GM18517 (cell line): ENCODE data around the gene TM4SF18.
"Not testable (repeated sequence)": the region's sequence is repeated elsewhere in the genome, so short reads cannot be mapped to it uniquely, and the experiment has no call there.

ENCODE experiments used
- ATAC-seq: cut with Tn5 transposase; IDR thresholded peaks from one replicate; pipeline ENCODE4 v1.9.1; 2021; ENCODE audit warnings: mild to moderate bottlenecking, moderate library complexity; ENCODE audit not compliant: unreplicated experiment

Gene TM4SF18

GRCh38 chr3:149333176-149333859 is at the start of gene TM4SF18:
TM4SF18 (minus strand) TSS chr3:149333636; CDS start chr3:149333382, 254 bp downstream.
- ATAC-seq: no peak

- ATAC-seq: no peak
Observed at GRCh38 chr3:149382518-149382917, 49.1 kb upstream of the TM4SF18 start.

DNA sequence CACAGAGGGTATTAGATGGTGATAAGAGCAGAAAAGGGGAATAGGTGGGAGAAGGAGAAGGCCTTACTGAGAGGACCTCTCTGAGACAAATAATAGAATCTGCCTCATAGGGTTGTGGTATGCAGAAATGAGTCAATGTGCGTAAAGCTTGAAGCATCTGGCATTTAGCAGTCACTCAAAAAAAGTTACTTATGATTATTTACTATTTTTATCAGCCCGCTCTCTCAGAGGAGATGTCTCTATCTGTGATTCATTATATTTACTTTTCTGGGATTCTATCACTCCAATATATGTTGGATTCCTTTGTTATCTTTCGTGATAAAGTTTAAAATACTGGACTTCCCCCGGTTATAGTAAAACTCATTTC is 48.6 kb upstream of the TM4SF18 start:
- ATAC-seq: no peak

- ATAC-seq: no peak
Observed at GRCh38 chr3:149381173-149382100, 48.0 kb upstream of the TM4SF18 start.

DNA sequence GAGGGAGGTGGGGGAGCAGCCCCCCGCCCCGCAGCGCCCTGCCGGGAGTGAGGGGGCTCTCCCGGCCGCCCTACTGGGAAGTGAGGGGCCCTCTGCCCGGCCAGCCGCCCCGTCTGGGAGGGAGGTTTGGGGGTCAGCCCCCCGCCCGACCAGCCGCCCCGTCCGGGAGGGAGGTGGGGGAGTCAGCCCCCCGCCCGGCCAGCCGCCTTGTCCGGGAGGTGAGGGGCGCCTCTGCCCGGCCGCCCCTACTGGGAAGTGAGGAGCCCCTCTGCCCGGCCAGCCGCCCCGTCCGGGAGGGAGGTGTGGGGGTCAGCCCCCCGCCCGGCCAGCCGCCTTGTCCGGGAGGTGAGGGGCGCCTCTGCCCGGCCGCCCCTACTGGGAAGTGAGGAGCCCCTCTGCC is 46.8 kb upstream of the TM4SF18 start:
- ATAC-seq: not testable (repeated sequence)

GRCh38 chr3:149378478-149379309 is 45.3 kb upstream of the TM4SF18 start:
- no peak for ATAC-seq

DNA sequence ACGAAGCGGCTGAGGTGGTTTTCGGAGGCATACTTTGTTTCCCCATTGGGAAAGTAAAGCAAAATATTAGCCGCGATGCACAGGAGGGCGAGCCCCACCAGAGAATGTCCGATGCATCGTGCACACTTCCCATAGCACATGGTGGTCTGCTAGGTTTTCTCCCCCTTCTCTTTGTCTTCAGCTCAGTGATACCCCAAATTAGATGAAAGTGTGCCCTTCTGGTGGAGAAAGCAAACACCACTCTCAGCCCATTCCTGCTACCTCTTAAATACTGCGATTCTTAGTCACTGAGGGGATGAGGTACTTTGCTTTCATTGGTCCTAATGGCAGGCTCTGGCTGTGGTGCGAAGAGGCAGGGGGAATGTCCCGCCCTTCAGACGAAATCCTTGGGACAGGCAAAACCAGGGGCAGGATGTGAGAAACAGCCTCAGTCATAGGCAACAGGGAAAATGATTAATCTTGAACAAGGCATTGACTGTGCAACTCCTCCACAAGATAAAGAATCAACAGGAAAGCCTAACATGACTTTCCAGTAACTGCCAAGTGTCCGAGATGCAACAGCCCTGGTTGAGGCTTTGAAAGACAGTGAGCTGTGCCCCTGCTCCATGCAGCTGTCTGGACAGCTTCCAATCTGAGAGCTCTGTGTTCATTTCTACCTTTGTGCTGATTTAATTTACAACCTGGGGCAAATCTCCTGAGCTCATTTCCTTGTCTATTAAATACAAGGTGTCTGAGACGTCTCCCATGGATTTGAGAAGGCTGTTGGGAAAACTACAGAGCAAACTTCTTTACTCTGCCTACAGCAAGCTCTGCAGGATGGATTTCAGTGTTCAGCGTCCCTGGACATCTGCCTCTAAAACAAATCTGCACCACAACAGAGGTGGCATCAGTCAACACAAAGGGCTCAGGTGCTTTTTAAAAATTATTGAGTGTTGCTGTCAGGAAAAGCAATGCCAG is 44.2 kb upstream of the TM4SF18 start, which contains the start of gene TM4SF1:
TSS of gene TM4SF1 (minus strand) at position 242 of the 957 bp plus-strand sequence. CDS start at position 140, 102 bp downstream.
- ATAC-seq: no peak

GRCh38 chr3:149376718-149377407 is 43.4 kb upstream of the TM4SF18 start:
- no peak for ATAC-seq

GRCh38 chr3:149375501-149376196 is 42.2 kb upstream of the TM4SF18 start:
- no peak for ATAC-seq

DNA sequence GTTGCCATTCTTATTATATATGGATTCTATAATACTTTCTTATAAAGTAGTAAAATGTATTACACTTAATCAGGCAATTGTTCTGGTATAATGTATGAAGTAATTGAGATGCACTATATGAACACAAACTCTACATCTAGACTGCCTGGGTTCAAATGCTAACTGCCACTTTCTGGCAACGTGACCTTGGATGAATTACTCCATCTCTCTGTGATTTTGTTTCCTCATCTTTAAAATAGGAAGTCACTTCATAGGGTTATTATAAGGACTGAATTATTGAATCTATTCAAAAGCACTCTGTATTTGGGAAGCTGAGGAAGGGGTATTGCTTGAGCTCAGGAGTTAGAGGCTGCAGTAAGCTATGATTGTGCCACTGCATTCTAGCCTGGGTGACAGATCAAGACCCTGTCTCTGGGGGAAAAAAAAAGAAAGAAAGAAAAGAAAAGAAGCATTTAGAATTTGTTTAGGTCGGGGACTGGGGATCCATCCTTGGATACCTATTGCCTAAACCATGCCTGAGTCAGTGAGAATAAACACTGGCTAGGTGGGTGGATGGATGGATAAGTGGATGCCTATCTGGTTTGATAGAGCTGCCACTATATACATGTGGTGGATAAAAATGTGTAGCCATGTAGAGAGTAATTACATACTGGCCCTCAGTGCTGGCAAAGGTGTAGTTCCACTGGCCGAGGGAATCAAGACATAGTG is 41.5 kb upstream of the TM4SF18 start:
- ATAC-seq: no peak

DNA sequence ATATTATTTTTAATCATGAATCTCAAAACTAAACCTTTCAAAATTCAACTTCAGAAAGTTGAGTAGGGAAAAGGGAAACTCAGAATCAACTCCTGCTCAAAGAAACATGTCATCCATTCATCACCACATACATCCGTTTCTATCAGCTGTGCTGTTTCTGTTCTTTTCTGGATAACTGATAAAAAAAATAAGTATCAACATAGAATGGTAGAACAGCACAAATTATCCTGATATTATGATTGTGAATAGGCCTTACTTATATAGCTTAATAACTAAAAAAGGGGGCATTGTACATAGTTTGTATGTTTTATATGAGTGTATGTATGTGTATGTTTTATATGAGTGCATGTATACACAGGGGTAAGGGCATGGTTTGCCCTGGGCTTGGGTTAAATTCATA is 41.0 kb upstream of the TM4SF18 start:
- ATAC-seq: no peak

GRCh38 chr3:149373235-149374125 is 40.0 kb upstream of the TM4SF18 start:
- no peak for ATAC-seq

GRCh38 chr3:149371723-149372114 is 38.3 kb upstream of the TM4SF18 start:
- ATAC-seq: no peak

DNA sequence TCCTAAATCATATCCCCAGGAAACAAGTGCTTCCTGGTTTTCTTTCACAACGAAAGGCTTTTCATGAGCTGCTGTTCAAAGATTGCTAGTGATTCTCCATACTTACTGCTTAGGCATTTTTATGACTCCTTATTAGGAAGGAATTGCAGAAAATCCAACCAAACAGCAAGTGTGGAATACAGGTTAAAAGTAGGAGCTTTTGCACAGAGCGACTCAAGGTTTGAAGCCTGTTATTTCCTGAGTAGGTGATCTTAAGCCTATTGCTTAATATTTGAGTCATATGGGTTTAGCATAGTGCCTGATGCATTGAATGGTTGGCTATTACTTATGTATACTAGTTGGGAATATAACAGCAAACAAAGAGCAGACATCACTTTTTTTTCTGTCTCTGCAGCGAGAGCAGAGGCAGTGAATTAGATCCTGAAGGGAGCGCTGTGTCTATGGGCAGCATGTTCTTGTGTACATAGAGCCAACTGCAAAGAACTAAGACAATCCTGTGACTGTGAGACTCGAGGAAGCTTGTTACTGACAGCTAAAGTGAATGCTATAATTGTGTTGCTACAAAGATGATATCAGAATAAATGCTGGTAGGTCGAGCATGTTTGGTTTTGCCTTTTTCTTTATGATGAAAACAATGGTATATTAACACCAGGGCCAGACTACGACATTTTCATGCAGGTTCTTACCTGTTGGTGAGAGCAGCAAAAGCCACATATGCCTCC is 37.7 kb upstream of the TM4SF18 start:
- ATAC-seq: no peak

- ATAC-seq: no peak
Observed at GRCh38 chr3:149369991-149370866, 36.8 kb upstream of the TM4SF18 start.
